Activated CD8-positive, alpha-beta T cell treated with anti-CD3 and anti-CD28 coated beads for 36 hours (primary cell): ENCODE measurements around the gene KLHL42. TPM values are rescaled to one million over a fixed set of nuclear protein-coding genes. Genes with fewer than 3 reads are reported as not detected.
"Not testable (repeated sequence)": the region's sequence is repeated elsewhere in the genome, so short reads cannot be mapped to it uniquely, and the experiment has no call there.

Source experiments
- ATAC-seq: fragments of 200-7000 bp; cut with Tn5 transposase; one replicate; pipeline ENCODE4 v1.10.0; 2021; ENCODE audit warnings: mild to moderate bottlenecking, moderate library complexity
- CTCF ChIA-PET: fragments of 350-600 bp; sonication (Branson Sonifier 250); formaldehyde crosslinking; loops from one replicate; lab custom pipeline; 2021; ENCODE audit warnings: antibody characterized with exemption; lab: Charles Lee
- POLR2A ChIA-PET: fragments of 350-600 bp; sonication (Branson Sonifier 250); formaldehyde crosslinking; loops from one replicate; lab custom pipeline; 2021; ENCODE audit warnings: antibody characterized with exemption; lab: Charles Lee
- DNase-seq: peaks from one replicate; pipeline ENCODE4 v3.0.0-alpha.2; 2020
- H3K27ac Mint-ChIP-seq: one replicate; pipeline ENCODE4 v1.8.0; 2021; ENCODE audit warnings: mild to moderate bottlenecking, mixed read lengths
- H3K27me3 Mint-ChIP-seq: one replicate; pipeline ENCODE4 v1.8.0; 2021; ENCODE audit warnings: mixed read lengths
- H3K36me3 Mint-ChIP-seq: one replicate; pipeline ENCODE4 v1.8.0; 2021; ENCODE audit warnings: low read depth, mixed read lengths
- H3K4me1 Mint-ChIP-seq: one replicate; pipeline ENCODE4 v1.8.0; 2021; ENCODE audit warnings: low read depth, mixed read lengths
- H3K4me3 Mint-ChIP-seq: one replicate; pipeline ENCODE4 v1.8.0; 2021; ENCODE audit warnings: mild to moderate bottlenecking, moderate library complexity, mixed read lengths
- H3K9me3 Mint-ChIP-seq: one replicate; pipeline ENCODE4 v1.8.0; 2021; ENCODE audit warnings: mixed read lengths
- CTCF ChIP-seq: fragments of 200-600 bp; IDR thresholded peaks from one replicate; pipeline ENCODE4 v1.8.0; 2022; ENCODE audit warnings: antibody characterized with exemption, mild to moderate bottlenecking
- intact Hi-C: fragments of 100-400 bp; cut with micrococcal nuclease; formaldehyde crosslinking; loops from one replicate; pipeline ENCODE4 v1.10.0; 2022
- total RNA-seq, 2 experiments: library from RNA; stranded (reverse); gene quantifications; one replicate each; pipeline ENCODE4 v1.2.3, GENCODE V29; 2021

Gene KLHL42
- total RNA-seq, 2 experiments from 2014 or later: 10.2 to 11.3 TPM

- Mint-ChIP-seq H3K4me1 (no peaks in the 10 kb centered on the region), H3K9me3 (peaks cover 3% of the 10 kb centered on the region), H3K4me3 (no peak overlapping the region), H3K27ac (no peak overlapping the region), H3K36me3 (no peaks in the 10 kb centered on the region), H3K27me3 (peaks cover 16% of the 10 kb centered on the region)
- ChIA-PET POLR2A (no interaction called here), CTCF (no interaction called here)
- DNase-seq (no peak), ATAC-seq (no peak)
- intact Hi-C loops: no loop called here
- TF ChIP-seq CTCF: no peak
These were observed 64.5 kb downstream of the KLHL42 start for GRCh38 chr12:27844366-27845090.

- ChIA-PET CTCF (interaction anchor here (0.7 kb wide), 1 partner anchor 23 kb away, joined by 3 read pairs; no protein-coding TSS in a partner anchor), POLR2A (no interaction called here)
- TF ChIP-seq CTCF: no peak
- Mint-ChIP-seq H3K4me1 (no peaks in the 10 kb centered on the region), H3K36me3 (no peaks in the 10 kb centered on the region), H3K27me3 (peaks cover 20% of the 10 kb centered on the region), H3K4me3 (no peak overlapping the region), H3K27ac (no peak overlapping the region), H3K9me3 (peaks cover 7% of the 10 kb centered on the region)
- ATAC-seq: no peak
- no peak for DNase-seq
- intact Hi-C loops: no loop called here
These were observed 65.2 kb downstream of the KLHL42 start for GRCh38 chr12:27845187-27845586.

- H3K27me3 Mint-ChIP-seq: peaks cover 20% of the 10 kb centered on the region
- H3K4me1 Mint-ChIP-seq, H3K9me3 Mint-ChIP-seq, DNase-seq, ATAC-seq, H3K4me3 Mint-ChIP-seq, H3K36me3 Mint-ChIP-seq, H3K27ac Mint-ChIP-seq, POLR2A ChIA-PET, intact Hi-C loops: not testable (repeated sequence)
- CTCF ChIA-PET: interaction anchor here (0.7 kb wide), 1 partner anchor 24 kb away, joined by 3 read pairs; no protein-coding TSS in a partner anchor
These were observed 65.7 kb downstream of the KLHL42 start for GRCh38 chr12:27845706-27846105.

GRCh38 chr12:27847293-27847692 is 67.3 kb downstream of the KLHL42 start:
- ATAC-seq, H3K27ac Mint-ChIP-seq, H3K4me3 Mint-ChIP-seq, CTCF ChIA-PET, H3K9me3 Mint-ChIP-seq, POLR2A ChIA-PET, H3K4me1 Mint-ChIP-seq, DNase-seq, H3K36me3 Mint-ChIP-seq, intact Hi-C loops: not testable (repeated sequence)
- H3K27me3 Mint-ChIP-seq: peaks cover 20% of the 10 kb centered on the region

GRCh38 chr12:27851311-27851710 is 71.3 kb downstream of the KLHL42 start:
- Mint-ChIP-seq H3K4me1 (no peaks in the 10 kb centered on the region), H3K27me3 (peaks cover 19% of the 10 kb centered on the region)
- intact Hi-C loops: no loop called here

More at GRCh38 chr12:27851311-27851710, 71.3 kb downstream of the KLHL42 start:
- CTCF ChIA-PET: no interaction called here
- Mint-ChIP-seq H3K9me3 (peaks cover 11% of the 10 kb centered on the region), H3K27ac (no peak overlapping the region), H3K4me3 (no peak overlapping the region), H3K36me3 (no peaks in the 10 kb centered on the region)
- no peak for TF ChIP-seq CTCF
- DNase-seq (no peak), ATAC-seq (no peak)
- POLR2A ChIA-PET: no interaction called here
